ENCODE results near the gene PDPK1. TPM values are rescaled to one million over a fixed set of nuclear protein-coding genes. Genes with fewer than 3 reads are reported as not detected.

The PDPK1 gene
- total RNA-seq, 2 experiments from 2014 or later, result 14.4 to 40.6 TPM

DNA sequence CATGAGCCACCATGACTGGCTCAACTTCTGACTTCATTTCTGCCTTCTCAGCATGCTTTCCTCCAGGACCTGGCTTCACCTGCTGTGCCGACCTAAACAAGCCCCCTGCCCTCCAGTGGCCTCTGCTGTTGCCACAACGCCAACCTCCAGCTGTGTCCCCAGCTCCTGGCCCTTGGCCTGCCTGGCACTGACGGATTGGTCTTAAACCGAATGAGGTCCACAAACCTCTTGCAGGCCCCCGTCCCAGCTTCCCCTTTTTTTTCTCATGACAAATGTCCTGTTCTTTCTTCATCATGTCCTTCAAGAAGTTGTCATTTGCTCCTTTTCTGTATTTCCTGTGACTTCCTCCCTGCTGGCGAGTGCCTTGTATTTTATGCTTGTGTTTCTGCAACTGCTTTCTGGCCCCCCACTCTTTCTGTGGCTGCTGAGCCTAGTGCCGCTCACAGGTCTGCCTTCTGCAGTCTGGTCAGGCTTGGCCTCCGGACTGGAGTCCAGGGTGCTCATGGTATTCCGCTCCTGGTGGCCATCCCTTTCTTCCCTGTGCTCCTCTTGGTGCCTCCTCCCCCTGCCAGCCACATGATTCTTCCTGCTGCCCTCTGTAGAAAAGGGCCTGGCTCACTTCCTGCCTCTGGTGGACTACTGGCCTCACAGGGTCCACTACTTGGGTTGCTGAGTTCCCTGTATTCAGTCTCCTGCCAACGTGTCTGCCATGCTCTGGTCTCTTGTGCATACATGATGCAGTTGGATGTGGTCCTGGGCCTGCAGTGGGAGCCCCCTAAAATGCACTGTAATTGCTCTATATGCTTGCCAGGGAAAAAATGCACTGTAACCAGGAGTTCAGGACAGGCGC is 21.2 kb upstream of the PDPK1 start:
- H3K79me2 ChIP-seq (ENCODE audit: insufficient read depth, low read depth, low read length), result peaks cover 51% of the 10 kb centered on the region
- CTCF ChIA-PET (ENCODE audit: unreplicated experiment), result no interaction called here
- H3K9me3 ChIP-seq (ENCODE audit: low read length), result no peaks in the 10 kb centered on the region
- BruUV-seq (replicated peaks), result no TSS peak
- H2AFZ ChIP-seq (ENCODE audit: low read length), result no peak overlapping the region
- POLR2A ChIA-PET, result no interaction called here
- H3K4me2 ChIP-seq (ENCODE audit: low read length), result peak overlapping the region; percentile 92; the same call in 1 of the 2 replicates
- no peak for TF ChIP-seq EZH2phosphoT487 (IDR thresholded peaks at IDR 0.05; ENCODE audit: borderline replicate concordance, low read depth, low read length)
- TF ChIP-seq, protein P1, sequence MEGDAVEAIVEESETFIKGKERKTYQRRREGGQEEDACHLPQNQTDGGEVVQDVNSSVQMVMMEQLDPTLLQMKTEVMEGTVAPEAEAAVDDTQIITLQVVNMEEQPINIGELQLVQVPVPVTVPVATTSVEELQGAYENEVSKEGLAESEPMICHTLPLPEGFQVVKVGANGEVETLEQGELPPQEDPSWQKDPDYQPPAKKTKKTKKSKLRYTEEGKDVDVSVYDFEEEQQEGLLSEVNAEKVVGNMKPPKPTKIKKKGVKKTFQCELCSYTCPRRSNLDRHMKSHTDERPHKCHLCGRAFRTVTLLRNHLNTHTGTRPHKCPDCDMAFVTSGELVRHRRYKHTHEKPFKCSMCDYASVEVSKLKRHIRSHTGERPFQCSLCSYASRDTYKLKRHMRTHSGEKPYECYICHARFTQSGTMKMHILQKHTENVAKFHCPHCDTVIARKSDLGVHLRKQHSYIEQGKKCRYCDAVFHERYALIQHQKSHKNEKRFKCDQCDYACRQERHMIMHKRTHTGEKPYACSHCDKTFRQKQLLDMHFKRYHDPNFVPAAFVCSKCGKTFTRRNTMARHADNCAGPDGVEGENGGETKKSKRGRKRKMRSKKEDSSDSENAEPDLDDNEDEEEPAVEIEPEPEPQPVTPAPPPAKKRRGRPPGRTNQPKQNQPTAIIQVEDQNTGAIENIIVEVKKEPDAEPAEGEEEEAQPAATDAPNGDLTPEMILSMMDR (conservative IDR thresholded peaks at IDR 0.05; ENCODE audit: low read length), result no peak
- no peaks in the 10 kb centered on the region for H3K9me2 ChIP-seq (ENCODE audit: insufficient read depth, low read length)
- H3K4me1 ChIP-seq (ENCODE audit: insufficient read depth, low read length, poor library complexity, severe bottlenecking), result peaks cover 48% of the 10 kb centered on the region
- H3K27ac ChIP-seq (ENCODE audit: low read depth, low read length, poor library complexity, severe bottlenecking), result no peak overlapping the region
- peaks cover 9% of the 10 kb centered on the region for H4K20me1 ChIP-seq (ENCODE audit: insufficient read depth, low read length)
- DNase-seq (ENCODE audit: low spot score), result no peak
- H3K36me3 ChIP-seq (ENCODE audit: insufficient read depth, low read length), result peaks cover 11% of the 10 kb centered on the region; the same call in 1 of the 2 replicates
- intact Hi-C loops (cut with micrococcal nuclease; ENCODE audit: unreplicated experiment), result no loop called here
- no peak overlapping the region for H3K4me3 ChIP-seq (ENCODE audit: low read depth, low read length, poor library complexity, severe bottlenecking)

DNA sequence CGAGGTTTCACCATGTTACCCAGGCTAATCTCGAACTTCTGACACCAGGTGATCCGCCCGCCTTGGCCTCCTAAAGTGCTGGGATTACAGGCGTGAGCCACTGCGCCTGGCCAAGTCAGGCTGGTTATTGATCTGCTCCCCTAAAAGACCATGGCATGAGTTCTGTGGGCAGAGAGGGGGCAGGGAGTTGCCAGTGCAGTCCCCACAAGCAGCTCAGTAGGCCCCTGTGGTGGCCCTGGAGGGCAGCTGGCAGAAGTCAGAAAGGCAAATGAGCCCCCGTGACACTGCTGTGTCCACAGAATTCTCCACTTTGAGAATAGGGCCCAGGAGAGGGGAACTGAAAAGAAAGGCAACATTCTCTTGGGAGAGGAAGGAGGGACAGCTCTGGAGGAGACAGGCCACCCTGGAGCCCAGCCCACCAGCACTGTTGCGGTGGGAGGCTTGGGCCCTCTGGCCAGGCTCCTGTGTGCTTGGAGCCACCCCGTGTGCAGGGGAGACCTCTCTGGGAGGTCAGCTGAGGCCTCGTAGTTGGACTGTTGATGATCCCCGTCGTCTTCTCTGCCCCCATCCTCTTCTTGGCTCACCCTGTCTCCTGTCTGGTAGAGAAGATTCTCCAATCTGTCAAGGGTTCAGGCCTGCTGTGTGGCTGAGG is 19.7 kb upstream of the PDPK1 start:
- Histone ChIP-seq H3K4me1 (ENCODE audit: insufficient read depth, low read length, poor library complexity, severe bottlenecking) (peaks cover 39% of the 10 kb centered on the region), H3K9me3 (ENCODE audit: low read length) (no peaks in the 10 kb centered on the region), H3K4me2 (ENCODE audit: low read length) (no peak overlapping the region), H2AFZ (ENCODE audit: low read length) (no peak overlapping the region), H3K4me3 (ENCODE audit: low read depth, low read length, poor library complexity, severe bottlenecking) (no peak overlapping the region), H3K36me3 (ENCODE audit: insufficient read depth, low read length) (peaks cover 13% of the 10 kb centered on the region; the same call in 1 of the 2 replicates), H3K9me2 (ENCODE audit: insufficient read depth, low read length) (no peaks in the 10 kb centered on the region), H4K20me1 (ENCODE audit: insufficient read depth, low read length) (peaks cover 9% of the 10 kb centered on the region), H3K79me2 (ENCODE audit: insufficient read depth, low read depth, low read length) (peaks cover 51% of the 10 kb centered on the region), H3K27ac (ENCODE audit: low read depth, low read length, poor library complexity, severe bottlenecking) (no peak overlapping the region)
- POLR2A ChIA-PET, result no interaction called here
- CTCF ChIA-PET (ENCODE audit: unreplicated experiment), result no interaction called here
- no TSS peak for BruUV-seq (replicated peaks)
- DNase-seq (ENCODE audit: low spot score), result no peak
- intact Hi-C loops (cut with micrococcal nuclease; ENCODE audit: unreplicated experiment), result no loop called here
- TF ChIP-seq EZH2phosphoT487 (IDR thresholded peaks at IDR 0.05; ENCODE audit: borderline replicate concordance, low read depth, low read length), result no peak
- TF ChIP-seq, protein P1 (conservative IDR thresholded peaks at IDR 0.05; ENCODE audit: low read length), result no peak

All from OCI-LY7 (cell line).